HG03045 (cell line): ENCODE results near the gene WDR72.

ENCODE experiments used
- ATAC-seq: cut with Tn5 transposase; IDR thresholded peaks from one replicate; pipeline ENCODE4 v1.9.1; 2021; ENCODE audit warnings: mild to moderate bottlenecking, moderate library complexity; ENCODE audit not compliant: unreplicated experiment

WDR72 gene

DNA sequence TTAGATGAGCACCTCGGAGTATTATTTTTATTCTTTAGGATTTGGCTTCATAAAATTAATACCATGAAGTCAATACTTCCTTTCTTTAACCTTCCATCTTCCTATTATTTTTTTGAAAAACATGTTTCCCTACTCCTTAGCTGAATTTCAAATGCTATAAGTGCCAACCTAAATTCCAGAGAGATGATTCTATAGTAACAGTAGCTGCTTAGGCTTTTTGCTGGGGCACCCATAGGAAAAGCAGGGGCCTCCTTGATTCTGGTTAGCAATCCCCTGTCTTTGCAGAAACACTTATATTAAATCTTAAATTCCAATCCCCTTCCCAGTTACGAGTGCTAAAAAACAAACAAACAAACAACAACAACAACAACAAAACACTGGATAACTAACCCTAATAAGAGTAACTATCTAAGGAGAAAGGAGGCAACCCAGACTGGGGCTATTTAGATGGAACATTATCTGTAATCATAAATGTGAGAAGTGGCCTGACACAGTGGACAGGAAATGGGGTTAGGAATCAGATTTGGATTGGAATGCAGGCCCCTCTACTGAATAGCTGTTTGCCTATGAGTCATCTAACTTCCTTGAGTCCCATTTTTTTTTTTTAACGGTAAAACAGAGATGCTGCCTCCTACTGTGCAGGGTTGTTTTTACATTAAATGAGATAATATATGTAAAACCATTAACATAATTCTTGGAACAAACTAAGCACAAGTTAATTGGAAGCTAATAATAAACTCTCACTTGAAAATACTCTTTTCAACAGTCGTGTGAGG, 148.1 kb downstream of the WDR72 start:
- no peak for ATAC-seq

DNA sequence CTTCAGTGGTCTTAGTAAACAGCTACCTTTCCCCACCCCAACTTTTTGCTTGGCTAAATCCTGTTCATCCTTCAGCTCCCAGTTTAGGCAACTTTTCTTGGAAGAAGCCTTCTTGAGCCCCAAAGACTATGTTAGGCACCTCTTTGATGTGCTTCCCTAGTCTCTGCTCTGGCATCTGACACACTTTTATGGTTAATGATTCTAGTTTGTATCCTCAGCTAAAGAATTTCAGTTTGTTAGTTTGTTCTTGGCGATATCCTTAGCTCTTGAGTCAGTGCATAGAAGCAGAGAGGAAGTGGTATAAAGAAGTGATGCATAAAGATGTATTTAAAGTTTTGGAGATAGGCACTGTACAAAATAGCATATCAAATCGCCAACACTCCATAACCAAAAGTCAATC, 168.4 kb downstream of the WDR72 start:
- ATAC-seq: no peak

DNA sequence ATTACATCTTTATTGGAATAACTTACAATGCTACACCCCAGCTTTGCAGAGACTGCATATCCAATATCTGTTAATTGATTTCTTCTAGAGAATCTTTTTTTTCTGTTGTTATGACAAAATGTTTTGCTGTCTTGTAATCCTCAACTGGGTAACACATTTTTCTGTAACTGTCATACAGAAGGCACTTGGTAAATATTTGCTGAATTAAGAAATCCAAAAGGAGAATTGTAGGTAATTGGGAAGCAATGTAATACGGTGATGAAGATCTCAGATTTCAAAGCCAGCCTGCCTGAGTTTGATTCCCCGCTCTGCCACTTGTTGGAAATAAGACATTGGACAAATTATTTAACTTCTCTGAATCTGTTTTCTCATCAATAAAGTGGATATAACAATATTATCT, 169.1 kb downstream of the WDR72 start:
- ATAC-seq: no peak

DNA sequence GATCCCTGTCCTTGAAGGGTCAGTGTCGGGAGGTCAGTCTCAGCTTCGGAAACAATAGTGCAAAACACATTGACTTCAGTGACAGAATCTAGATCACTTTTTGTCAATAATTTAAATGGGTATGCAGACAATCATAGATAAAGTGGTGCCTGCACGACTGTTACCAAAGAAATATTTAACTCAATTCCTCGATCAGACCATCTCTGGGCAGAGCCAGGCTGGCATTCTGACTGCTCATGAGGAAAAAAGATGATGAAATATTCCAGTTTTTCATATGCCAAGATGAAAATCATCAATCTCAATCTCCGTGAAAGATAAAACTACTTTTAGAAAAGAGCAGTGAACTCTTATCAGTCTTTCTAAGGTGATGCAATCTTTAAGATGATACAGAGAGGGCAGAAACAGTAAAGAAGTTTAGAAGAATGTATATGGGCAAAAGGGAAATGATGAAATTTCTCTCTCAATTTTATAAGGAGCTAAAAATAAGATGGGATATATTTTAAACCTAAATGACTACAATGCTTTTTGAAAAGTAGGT, 169.9 kb downstream of the WDR72 start:
- ATAC-seq: no peak

DNA sequence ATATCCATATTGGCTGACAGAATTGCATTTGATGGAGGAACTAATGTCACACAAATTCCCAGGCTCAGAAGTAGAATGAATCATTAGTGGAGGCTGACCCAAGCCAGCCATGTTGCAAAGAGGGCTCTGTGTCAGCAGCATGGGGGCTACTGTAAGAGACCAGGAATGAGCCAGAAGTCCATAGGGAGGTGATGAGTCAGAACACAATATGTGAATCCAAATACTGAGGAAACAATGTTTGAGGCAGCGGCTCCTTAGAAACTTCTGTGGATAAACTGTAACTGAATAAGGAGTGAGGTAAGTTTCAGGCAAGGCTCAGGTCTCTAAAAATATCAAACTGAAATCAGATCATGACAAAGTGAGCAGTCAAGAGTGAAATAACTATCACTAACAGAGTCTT, 170.7 kb downstream of the WDR72 start:
- ATAC-seq: no peak

DNA sequence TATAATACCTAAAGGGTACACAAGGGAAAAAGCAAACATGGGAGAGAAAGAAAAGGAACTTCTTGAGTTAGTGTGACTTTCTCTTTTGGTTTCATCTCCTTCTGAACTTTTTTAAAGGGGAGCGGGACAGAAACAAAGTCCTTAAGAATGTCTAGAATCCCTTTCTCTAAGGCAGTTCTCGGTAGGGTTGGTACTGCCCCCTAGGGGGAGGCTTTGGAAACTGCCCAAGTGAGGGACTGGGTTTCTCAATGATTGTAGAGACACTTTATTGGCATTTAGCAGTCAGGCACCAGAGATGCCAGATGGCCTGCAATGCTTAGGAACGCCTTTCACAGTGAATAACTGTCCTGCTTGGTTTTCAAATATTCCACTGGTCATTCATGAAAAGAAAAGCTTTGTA, 172.7 kb downstream of the WDR72 start:
- ATAC-seq: peak; percentile 61

DNA sequence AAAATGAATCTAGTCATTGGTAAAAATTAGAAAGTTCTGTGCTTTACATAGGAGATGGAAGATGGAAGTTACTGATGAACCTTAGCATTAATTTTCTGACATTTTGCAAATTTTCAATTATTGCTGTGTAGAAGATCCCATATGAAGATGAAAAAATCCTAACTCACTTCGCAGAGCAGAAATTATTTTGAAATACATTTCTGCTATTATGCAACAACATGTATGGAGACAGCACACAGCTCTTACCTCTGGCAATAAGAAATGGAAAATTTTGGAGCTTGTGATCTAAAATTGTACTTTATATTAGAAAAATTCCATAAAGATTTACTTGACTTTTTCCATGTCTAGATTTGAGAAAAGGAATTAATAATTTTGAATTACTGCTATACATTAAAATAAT, 177.9 kb downstream of the WDR72 start:
- no peak for ATAC-seq

DNA sequence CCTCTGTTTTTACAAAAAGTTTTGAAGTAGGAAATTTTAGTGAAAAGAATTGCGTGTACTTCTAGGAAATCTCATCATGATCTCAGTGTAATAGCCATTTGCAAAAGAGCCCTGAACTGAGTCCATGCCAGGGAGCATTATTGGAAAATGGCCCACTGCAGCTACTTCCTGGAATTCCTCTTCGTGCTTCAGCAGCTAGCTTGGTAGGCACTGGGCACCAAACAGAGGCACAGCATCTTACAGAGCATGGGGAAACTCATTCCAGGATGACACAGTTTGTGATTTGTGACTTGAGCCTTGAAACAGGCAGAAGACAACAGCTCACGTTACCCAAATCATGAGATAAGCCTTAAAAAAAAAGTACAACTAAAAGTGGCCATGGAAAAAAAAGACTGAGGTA, 179.1 kb downstream of the WDR72 start:
- ATAC-seq: no peak

DNA sequence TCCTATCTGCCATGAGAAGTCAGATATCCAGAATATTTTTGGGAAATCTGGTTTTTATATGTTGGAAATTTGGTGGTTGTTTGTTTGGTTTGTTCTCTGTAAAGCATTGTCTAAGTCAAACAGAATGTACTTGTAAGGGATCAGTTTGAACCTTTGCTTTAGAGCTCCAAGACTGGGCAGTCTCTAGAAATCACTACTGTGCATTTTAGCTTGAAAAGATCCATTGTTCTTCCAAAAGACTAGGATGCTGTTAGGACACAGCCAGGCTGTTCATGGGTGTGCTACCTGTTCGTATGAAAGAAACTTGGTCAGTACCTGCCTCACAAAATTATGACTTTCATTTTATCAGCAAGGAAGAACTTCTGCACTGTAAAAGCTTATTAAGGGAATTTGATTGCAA, 182.6 kb downstream of the WDR72 start:
- no peak for ATAC-seq

DNA sequence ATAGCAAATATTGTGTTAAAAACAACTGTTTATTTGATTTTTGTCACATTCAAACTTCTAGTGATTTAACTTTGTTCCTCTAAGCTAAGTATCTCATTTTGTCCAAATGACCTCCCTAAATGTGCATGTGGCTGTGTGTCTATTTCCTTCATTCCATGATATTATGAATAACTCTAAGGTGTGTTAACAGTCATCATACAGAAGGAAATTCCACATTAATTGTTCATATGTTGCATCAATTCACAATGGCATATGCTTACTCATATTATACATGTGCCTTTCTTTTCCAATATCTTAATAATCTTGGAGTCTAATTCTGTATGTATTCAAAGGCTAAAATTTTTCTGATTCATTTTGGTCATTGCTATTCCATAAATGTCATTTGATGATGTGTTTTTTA, 186.4 kb downstream of the WDR72 start:
- ATAC-seq: no peak

DNA sequence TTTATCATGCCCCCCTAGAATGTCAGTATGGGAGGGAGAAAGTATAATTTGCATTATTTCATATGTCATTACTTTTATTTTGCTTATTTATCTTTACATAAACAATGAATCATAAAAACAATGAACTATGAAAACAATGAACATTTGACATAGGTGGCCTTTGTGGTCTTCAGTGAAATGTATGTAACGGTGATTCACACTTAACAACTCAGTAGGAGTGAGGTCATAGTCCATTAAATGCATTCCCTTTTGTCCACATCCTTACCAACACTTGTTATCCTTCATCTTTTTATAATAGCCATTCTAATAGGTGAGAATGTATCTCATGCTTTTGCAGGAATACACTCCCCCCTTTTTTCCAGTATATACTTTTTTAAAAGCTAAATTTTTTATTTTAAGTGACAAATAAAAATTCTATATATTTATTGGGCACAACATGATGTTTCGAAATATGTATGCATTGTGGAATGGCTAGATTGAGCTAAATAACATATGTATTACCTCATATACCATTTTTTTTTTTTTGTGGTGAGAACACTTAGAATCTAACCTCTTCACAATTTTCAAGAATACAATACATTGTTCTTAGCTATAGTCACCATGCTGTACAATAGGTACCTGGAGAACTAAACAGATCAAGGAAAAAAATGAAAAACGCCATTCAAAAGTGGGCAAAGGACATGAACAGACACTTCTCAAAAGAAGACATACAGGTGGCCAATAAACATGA, 189.5 kb downstream of the WDR72 start:
- no peak for ATAC-seq

DNA sequence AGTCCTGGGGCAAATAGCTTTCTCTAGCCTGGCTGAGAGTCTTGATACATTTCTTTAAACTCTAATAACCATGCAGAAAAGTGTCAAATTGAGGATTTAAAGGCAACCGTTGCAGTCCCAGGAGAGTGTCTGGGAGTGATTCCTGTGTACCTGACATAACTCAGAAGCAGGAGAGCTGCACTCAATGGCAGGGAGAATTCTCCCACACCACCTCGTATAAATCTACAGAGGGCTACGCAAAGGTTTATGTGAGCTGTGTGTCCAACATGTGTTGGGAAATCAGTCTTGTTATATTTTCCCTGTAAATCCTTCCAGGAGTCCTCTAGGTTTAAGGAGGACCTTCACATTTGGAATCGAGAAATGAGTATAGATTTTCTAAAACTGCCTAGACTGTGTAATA, 192.6 kb downstream of the WDR72 start:
- ATAC-seq: no peak

DNA sequence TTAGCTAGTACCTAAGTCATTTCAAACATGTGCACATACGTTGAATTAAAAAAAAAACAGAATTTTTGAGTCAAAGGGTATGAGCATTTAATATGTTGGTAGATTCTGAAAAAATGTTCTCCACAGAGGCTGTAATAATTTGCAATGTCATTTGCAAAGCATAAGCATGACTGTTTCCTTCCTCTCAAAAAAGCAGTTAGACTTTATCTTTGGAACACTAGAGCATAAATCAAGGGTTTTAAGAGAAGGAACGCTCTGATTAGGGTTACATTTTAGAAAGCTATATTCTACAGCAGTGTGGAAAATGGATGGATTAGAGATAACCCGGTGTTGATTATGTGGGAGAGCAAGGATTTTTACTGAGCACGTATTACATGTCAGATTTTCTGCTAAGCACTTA, 193.7 kb downstream of the WDR72 start:
- ATAC-seq: no peak

DNA sequence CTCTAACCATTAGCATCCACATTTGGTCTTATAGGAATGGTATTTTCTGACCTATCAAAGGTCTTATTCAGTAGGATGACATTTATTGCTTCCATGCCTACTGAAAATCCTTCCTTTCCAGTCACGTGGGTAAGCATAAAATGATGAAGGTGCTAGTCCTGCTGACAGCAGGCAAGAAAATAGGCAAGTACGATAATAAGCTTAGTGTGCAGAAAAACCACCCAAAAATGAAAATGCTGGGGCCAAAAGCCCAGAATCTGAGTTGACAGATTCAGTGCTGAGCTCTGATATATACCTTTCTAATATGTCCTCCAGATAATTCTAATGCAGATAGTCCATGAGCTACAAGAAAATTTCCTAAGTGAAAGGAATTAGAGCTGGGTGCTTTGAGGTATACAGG, 194.8 kb downstream of the WDR72 start:
- ATAC-seq: no peak

DNA sequence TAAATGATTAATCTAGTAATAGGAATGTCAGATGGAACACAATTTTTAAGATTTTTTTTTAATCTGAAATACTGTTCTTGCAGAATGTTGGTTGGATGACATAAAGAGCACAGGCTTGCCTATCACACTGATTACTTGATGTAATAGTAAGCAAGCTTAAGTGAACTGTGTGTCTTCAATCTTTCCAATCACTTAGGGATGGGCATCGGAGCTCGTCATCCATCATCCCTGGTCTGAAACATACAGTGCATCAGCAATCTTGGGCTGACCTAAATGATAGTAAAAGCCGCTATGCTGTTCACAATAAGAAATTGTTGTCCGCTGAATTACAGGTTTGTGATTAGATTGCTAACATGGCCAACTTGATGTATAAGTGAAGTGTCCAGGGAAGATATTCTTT, 195.8 kb downstream of the WDR72 start:
- no peak for ATAC-seq

DNA sequence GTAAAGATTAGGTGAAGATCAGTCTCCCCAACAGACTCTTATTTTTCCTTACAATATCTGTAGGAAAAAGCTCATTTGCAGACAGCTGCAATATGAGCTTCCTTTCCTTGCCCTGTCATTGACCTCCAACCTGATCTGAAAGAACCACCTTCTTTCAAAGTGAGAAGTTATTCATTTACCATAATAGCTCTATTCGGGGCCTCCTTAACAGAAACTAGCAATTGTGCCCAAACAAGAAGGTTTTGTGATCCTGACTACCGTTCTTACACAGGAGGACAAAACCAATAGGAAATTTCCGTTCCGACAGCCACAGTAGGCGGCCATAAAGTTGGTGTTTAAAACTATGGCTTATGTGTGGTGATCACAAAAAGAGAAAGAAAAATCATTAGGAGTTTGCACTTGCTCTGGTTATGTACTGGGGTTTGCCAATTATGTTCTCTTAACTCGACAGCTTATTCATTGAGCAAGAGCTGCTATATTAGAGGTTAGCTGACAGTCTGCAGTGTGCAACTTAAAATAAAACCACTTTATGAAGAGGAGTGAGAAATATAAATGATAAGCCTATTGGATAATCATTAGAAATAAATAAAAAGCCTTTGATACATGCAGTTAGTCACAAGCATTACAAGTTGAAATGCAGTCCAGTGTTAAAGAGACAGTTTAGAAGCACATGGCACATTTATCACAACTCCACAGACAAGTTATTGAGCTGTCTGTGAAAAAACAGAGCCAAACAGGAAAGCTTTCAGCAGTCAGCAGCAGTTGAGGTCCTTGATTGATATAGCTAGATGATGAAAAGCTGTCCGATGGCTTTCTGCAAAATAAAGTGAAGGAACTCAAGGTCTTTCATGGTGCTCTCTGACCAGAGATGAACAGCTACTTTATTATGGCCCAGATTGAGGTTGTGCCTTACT, 199.8 kb downstream of the WDR72 start:
- no peak for ATAC-seq

DNA sequence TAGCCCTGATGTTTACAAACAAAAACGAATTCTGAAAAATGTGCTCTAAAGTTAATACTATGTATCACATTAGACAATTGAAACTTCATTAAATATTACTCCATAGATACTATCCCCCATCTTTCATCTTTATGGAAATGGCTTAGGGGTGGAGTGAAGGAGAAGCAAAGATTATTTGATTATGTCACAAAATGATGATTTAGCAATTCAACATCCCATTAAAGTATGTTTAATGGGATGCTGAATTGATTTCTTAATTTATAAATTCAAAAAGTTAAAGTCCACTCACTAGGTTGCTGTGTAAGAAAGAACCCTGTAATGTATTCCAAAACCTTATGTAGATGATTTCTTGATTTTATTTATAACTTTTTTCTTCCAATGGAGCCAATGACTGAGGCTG, 201.1 kb downstream of the WDR72 start:
- no peak for ATAC-seq

DNA sequence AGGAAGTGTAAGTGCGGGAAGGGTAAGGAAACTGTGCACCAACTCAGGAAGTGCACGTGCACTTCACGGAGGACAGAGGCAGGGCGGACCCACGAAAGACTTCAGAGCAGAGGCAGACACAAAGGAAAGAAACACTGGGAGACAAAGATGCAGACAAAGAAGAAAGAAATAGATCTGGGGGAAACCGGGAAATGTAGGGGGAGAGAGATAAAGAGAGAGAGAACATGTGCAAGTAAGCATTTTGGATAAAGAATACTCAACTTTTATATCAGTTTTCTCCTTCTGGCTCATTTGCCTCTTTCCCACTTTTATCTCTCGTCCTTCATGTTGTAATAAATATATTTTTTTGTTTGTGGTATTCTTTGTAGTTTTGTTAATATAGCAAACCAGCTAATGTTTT, 204.2 kb downstream of the WDR72 start:
- ATAC-seq: no peak

DNA sequence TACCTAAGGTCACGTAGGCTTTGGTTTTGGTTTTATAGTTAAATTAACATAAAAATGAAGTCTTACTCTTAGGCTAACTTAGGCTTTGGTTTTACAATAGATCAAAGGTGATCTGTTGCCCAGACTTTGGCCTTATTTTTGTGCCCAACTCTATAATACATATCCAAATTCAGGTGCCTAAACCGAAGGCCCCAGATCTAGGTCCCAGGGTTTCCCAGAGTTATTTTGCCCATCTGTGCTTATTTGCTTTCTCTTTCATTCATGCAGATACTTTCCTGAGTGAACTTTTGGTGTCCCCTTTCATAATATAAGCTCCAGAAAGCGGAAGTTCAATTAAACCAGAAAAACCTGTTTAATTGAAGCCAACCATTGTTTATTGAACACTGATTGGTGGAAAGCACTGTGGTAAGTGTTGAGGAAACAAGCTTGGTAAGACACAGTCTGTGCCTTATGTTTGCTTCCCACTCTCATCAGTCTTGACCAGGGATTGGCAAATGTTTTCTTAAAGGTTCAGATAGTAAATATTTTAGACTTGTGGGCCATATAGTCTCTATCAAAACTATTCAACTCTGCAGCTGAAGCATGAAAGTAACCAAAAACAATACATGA, 209.7 kb downstream of the WDR72 start:
- ATAC-seq: no peak

DNA sequence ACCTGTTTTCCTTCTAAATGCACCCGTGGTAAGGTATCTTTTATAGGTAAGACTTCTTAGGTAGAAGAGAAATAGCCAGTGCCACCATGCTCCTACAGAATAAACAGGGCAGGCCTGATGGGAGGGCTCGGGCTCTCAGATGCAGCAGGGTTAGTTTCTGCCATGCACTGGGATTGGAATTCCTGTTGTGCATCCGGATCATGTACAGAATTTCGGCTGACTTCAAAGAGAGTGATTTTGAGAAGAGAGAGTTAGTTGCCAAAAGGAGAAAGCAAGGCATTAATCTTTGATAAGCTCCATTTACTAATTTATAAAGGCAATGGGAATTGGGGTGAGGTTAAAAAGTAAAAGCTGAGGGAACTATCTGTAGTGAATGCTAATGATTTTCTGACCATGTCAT, 211.2 kb downstream of the WDR72 start:
- ATAC-seq: no peak
